IMR-90 (cell line): Measurements from ENCODE around the gene ARFIP2.

Experiments
- CEBPB ChIP-seq: IDR thresholded peaks from 2 replicates; pipeline ENCODE4 v1.6.1; 2012; ENCODE audit warnings: low read depth, low read length, improper control_type of control experiment
- MAFK ChIP-seq: IDR thresholded peaks from 2 replicates; pipeline ENCODE4 v1.6.1; 2012; ENCODE audit warnings: low read depth, low read length, improper control_type of control experiment
- MXI1 ChIP-seq: IDR thresholded peaks from 2 replicates; pipeline ENCODE4 v1.6.1; 2012; ENCODE audit warnings: low read depth, mild to moderate bottlenecking, low read length, moderate library complexity, borderline replicate concordance
- NFE2L2 ChIP-seq: fragments of 150-350 bp; IDR thresholded peaks from 2 replicates; pipeline ENCODE4 v1.6.1; 2016; ENCODE audit warnings: low read depth, mild to moderate bottlenecking, low read length
- RAD21 ChIP-seq: IDR thresholded peaks from 2 replicates; pipeline ENCODE4 v1.6.1; 2012; ENCODE audit warnings: low read length, improper control_type of control experiment
- TF ChIP-seq, protein P1 (sequence below): conservative IDR thresholded peaks from 2 replicates; pipeline ENCODE4 v1.5.1; 2012; ENCODE audit warnings: mild to moderate bottlenecking, low read depth, low read length, improper control_type of control experiment
- TF ChIP-seq, protein P2 (sequence below): fragments of 150-350 bp; IDR thresholded peaks from 2 replicates; pipeline ENCODE4 v1.6.1; 2017; ENCODE audit warnings: mild to moderate bottlenecking, antibody characterized with exemption, low read length, low read depth

DNA sequence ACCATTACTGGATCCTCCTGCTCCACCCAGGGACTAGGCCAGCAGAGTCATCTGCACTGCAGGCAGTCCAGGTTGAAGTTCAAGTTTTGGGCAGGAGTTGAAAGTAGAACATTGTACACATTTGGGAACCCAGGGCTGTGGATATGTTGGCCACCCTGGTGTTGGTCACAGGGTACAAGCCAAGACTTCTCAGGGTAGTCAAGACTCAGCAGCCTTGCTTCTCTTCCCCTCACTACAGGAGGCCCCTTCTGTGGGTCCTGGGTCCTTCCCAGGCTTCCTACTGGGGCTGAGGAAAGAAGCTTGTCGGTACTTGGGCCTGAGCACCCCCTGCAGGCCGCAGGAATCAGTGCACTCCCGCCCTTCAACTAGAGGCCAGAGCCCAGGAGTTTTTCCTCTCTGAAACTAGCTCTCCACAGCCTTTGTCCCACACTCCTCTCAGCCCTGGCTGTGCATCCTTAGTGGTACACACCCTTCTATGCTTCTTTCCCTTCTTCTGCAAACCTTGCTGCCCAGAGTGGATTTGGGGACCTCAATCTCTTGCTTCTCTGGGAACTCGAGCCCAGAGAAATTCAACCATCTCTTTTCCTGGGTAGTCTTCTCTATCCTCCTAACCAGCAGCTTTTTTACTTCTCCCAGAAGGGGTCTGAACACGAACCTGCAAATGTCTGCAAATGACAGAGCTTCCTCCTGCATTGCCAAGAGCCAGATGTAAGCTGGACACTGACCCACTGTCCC is 37.7 kb downstream of the ARFIP2 start:
- TF ChIP-seq CEBPB (no peak), RAD21 (peak; percentile 80), NFE2L2 (no peak), MAFK (no peak), MXI1 (no peak)
- TF ChIP-seq, protein P1, sequence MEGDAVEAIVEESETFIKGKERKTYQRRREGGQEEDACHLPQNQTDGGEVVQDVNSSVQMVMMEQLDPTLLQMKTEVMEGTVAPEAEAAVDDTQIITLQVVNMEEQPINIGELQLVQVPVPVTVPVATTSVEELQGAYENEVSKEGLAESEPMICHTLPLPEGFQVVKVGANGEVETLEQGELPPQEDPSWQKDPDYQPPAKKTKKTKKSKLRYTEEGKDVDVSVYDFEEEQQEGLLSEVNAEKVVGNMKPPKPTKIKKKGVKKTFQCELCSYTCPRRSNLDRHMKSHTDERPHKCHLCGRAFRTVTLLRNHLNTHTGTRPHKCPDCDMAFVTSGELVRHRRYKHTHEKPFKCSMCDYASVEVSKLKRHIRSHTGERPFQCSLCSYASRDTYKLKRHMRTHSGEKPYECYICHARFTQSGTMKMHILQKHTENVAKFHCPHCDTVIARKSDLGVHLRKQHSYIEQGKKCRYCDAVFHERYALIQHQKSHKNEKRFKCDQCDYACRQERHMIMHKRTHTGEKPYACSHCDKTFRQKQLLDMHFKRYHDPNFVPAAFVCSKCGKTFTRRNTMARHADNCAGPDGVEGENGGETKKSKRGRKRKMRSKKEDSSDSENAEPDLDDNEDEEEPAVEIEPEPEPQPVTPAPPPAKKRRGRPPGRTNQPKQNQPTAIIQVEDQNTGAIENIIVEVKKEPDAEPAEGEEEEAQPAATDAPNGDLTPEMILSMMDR: peak; percentile 79
- TF ChIP-seq, protein P2, sequence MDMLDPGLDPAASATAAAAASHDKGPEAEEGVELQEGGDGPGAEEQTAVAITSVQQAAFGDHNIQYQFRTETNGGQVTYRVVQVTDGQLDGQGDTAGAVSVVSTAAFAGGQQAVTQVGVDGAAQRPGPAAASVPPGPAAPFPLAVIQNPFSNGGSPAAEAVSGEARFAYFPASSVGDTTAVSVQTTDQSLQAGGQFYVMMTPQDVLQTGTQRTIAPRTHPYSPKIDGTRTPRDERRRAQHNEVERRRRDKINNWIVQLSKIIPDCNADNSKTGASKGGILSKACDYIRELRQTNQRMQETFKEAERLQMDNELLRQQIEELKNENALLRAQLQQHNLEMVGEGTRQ: no peak
